ENCODE measurements around the gene FOXF1.

Gene FOXF1

DNA sequence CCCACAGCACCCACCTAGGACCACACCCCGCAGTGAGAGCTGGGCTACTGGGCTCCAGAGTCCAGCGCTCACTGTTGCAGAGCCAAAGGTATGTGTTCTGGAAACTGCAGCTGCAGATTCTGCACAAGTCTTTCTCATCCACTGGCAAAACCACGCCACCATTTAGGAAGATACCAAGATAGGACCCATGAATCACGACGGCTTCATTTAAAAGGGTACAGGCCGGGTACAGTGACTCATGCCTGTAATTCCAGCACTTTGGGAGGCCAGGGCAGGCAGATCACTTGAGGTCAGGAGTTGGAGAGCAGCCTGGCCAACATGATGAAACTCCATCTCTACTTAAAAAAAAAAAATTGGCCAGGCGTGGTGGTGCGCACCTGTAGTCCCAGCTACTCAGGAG, 18.8 kb downstream of the FOXF1 start:
- Histone ChIP-seq H3K9me3 (ENCODE audit: control insufficient read depth, insufficient read depth, low read length) (no peaks in the 10 kb centered on the region), H3K79me2 (ENCODE audit: control insufficient read depth, low read length) (no peaks in the 10 kb centered on the region), H3K4me3 (ENCODE audit: low read length) (no peak overlapping the region), H3K36me3 (ENCODE audit: control insufficient read depth, low read length) (no peaks in the 10 kb centered on the region), H3K9me2 (replicated peaks; ENCODE audit: control insufficient read depth, low read length) (no peaks in the 10 kb centered on the region), H3K4me1 (ENCODE audit: control insufficient read depth, low read length) (no peaks in the 10 kb centered on the region), H3K27ac (ENCODE audit: low read depth, low read length) (no peak overlapping the region), H3F3A (ENCODE audit: control insufficient read depth, insufficient read depth) (no peaks in the 10 kb centered on the region), H4K20me1 (ENCODE audit: control insufficient read depth, insufficient read depth, low read depth, low read length) (no peaks in the 10 kb centered on the region), H3K4me2 (ENCODE audit: low read length) (no peak overlapping the region), H3K27me3 (ENCODE audit: control insufficient read depth, low read length) (no peaks in the 10 kb centered on the region)
- TF ChIP-seq, protein P1, sequence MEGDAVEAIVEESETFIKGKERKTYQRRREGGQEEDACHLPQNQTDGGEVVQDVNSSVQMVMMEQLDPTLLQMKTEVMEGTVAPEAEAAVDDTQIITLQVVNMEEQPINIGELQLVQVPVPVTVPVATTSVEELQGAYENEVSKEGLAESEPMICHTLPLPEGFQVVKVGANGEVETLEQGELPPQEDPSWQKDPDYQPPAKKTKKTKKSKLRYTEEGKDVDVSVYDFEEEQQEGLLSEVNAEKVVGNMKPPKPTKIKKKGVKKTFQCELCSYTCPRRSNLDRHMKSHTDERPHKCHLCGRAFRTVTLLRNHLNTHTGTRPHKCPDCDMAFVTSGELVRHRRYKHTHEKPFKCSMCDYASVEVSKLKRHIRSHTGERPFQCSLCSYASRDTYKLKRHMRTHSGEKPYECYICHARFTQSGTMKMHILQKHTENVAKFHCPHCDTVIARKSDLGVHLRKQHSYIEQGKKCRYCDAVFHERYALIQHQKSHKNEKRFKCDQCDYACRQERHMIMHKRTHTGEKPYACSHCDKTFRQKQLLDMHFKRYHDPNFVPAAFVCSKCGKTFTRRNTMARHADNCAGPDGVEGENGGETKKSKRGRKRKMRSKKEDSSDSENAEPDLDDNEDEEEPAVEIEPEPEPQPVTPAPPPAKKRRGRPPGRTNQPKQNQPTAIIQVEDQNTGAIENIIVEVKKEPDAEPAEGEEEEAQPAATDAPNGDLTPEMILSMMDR (IDR thresholded peaks at IDR 0.05; ENCODE audit: low read depth, low read length, poor library complexity, severe bottlenecking) = no peak
- TF ChIP-seq EZH2phosphoT487 (IDR thresholded peaks at IDR 0.05; ENCODE audit: borderline replicate concordance, low read length) = no peak

DNA sequence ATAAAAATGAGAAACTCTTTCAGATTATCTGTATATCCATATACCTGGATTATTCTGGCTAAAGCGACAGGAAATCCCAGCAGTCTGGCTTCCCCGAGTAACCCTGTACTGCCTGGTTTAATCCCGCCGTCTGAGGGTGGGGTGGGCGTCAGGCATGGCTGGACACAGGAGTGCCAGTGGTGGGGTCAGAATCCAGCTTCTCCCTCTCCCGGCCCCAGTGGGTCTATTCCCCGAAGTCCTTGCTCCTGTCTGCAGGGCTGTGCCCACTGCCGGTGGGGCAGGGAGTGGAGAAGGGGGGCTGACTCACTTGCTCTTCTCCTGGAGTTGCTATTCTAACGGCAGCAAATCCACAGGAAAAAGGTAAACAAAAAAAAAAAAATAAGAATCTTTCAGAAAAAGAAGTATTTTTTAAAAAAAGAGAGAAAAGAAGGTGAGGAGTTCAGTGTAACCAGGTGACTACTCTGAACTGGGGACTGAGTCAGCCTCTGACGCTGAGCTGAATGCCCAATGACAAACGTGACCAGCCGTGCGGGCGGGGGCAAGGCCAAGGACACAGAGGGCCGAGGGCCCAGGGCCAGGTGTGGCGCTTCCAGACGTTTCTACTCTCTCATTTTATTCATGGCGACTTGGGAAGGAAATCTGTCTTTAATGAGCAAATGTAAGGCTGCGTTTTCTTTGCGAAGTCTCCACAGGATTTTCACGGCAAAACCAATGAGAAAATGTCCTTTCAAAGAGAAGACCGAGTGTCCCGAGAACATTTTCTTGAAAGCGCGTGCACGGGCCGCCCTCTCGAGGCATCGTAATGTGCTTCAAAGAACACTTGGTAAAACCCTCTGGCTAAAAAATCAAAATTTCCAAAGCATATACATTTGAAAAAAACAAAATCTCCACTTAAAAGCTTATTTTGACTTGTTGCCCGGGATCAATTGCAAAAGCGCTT, 20.2 kb downstream of the FOXF1 start:
- Histone ChIP-seq H3K4me3 (ENCODE audit: low read length) (no peak overlapping the region), H3K4me2 (ENCODE audit: low read length) (no peak overlapping the region), H3K36me3 (ENCODE audit: control insufficient read depth, low read length) (no peaks in the 10 kb centered on the region), H4K20me1 (ENCODE audit: control insufficient read depth, insufficient read depth, low read depth, low read length) (no peaks in the 10 kb centered on the region), H3K27me3 (ENCODE audit: control insufficient read depth, low read length) (no peaks in the 10 kb centered on the region), H3K79me2 (ENCODE audit: control insufficient read depth, low read length) (no peaks in the 10 kb centered on the region), H3K27ac (ENCODE audit: low read depth, low read length) (no peak overlapping the region), H3F3A (ENCODE audit: control insufficient read depth, insufficient read depth) (no peaks in the 10 kb centered on the region), H3K9me2 (replicated peaks; ENCODE audit: control insufficient read depth, low read length) (no peaks in the 10 kb centered on the region), H3K9me3 (ENCODE audit: control insufficient read depth, insufficient read depth, low read length) (no peaks in the 10 kb centered on the region), H3K4me1 (ENCODE audit: control insufficient read depth, low read length) (no peaks in the 10 kb centered on the region)
- TF ChIP-seq, protein P1 (IDR thresholded peaks at IDR 0.05; ENCODE audit: low read depth, low read length, poor library complexity, severe bottlenecking) = no peak
- no peak for TF ChIP-seq EZH2phosphoT487 (IDR thresholded peaks at IDR 0.05; ENCODE audit: borderline replicate concordance, low read length)

DNA sequence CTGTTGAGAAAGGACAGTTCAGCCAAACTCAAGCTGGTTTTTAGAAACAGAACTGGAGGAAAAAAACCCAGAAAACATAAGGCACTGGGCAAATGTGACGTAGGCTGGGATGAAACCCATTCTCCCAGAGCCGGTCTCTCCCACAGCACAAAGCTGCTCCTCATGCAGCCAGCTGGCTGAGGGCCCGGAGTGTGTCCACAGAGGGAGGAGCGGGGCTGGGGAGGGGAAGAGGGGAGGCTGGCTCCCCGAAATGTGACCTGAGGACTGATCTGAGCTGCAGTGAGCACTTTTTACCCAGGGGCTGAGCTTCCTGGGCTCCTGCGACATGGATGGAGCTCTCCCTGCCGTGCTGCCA, 20.8 kb downstream of the FOXF1 start:
- H3K27me3 ChIP-seq (ENCODE audit: control insufficient read depth, low read length) = no peaks in the 10 kb centered on the region
- no peak overlapping the region for H3K4me3 ChIP-seq (ENCODE audit: low read length)
- no peaks in the 10 kb centered on the region for H3F3A ChIP-seq (ENCODE audit: control insufficient read depth, insufficient read depth)
- no peak overlapping the region for H3K27ac ChIP-seq (ENCODE audit: low read depth, low read length)
- no peaks in the 10 kb centered on the region for H3K4me1 ChIP-seq (ENCODE audit: control insufficient read depth, low read length)
- no peak for TF ChIP-seq EZH2phosphoT487 (IDR thresholded peaks at IDR 0.05; ENCODE audit: borderline replicate concordance, low read length)
- TF ChIP-seq, protein P1 (IDR thresholded peaks at IDR 0.05; ENCODE audit: low read depth, low read length, poor library complexity, severe bottlenecking) = no peak
- H3K4me2 ChIP-seq (ENCODE audit: low read length) = no peak overlapping the region
- no peaks in the 10 kb centered on the region for H3K9me3 ChIP-seq (ENCODE audit: control insufficient read depth, insufficient read depth, low read length)
- H3K36me3 ChIP-seq (ENCODE audit: control insufficient read depth, low read length) = no peaks in the 10 kb centered on the region
- no peaks in the 10 kb centered on the region for H3K79me2 ChIP-seq (ENCODE audit: control insufficient read depth, low read length)
- no peaks in the 10 kb centered on the region for H4K20me1 ChIP-seq (ENCODE audit: control insufficient read depth, insufficient read depth, low read depth, low read length)
- no peaks in the 10 kb centered on the region for H3K9me2 ChIP-seq (replicated peaks; ENCODE audit: control insufficient read depth, low read length)
